H9 (cell line): ENCODE data around the gene IGFALS. TPM values are rescaled to one million over a fixed set of nuclear protein-coding genes. Genes with fewer than 3 reads are reported as not detected.
A peak's percentile ranks its signal among the peaks of the same experiment; 100 is the strongest.

Experiments used
- DNase-seq: peaks from one replicate; pipeline ENCODE4 v3.0.0-alpha.2; 2017
- H2AFZ ChIP-seq: one replicate; pipeline ENCODE4 v1.6.1; 2013; ENCODE audit warnings: mild to moderate bottlenecking, low read length, control low read depth, moderate library complexity
- H2AK5ac ChIP-seq: 2 replicates; pipeline ENCODE4 v1.6.1; 2013; ENCODE audit warnings: low read length, control low read depth, mixed read lengths; ENCODE audit not compliant: insufficient read length
- H2BK120ac ChIP-seq: one replicate; pipeline ENCODE4 v1.6.1; 2013; ENCODE audit warnings: low read depth, mild to moderate bottlenecking, low read length, control low read depth, inconsistent platforms; ENCODE audit not compliant: poor library complexity, severe bottlenecking
- H2BK12ac ChIP-seq: 2 replicates; pipeline ENCODE4 v1.6.1; 2013; ENCODE audit warnings: low read length, control low read depth, mixed read lengths, low read depth; ENCODE audit not compliant: insufficient read length
- H2BK15ac ChIP-seq: 2 replicates; pipeline ENCODE4 v1.6.1; 2013; ENCODE audit warnings: low read depth, low read length, control low read depth
- H2BK20ac ChIP-seq: one replicate; pipeline ENCODE4 v1.6.1; 2013; ENCODE audit warnings: low read depth, mild to moderate bottlenecking, low read length, control low read depth, inconsistent platforms; ENCODE audit not compliant: poor library complexity, severe bottlenecking
- H2BK5ac ChIP-seq: 2 replicates; pipeline ENCODE4 v1.6.1; 2013; ENCODE audit warnings: low read length, control low read depth, mixed read lengths; ENCODE audit not compliant: insufficient read length
- H3K14ac ChIP-seq: 2 replicates; pipeline ENCODE4 v1.6.1; 2013; ENCODE audit warnings: low read length, control low read depth; ENCODE audit not compliant: insufficient read depth
- H3K18ac ChIP-seq: 2 replicates; pipeline ENCODE4 v1.6.1; 2013; ENCODE audit warnings: low read depth, mild to moderate bottlenecking, mixed read lengths, low read length, control low read depth; ENCODE audit not compliant: insufficient read length
- H3K23ac ChIP-seq: 2 replicates; pipeline ENCODE4 v1.6.1; 2013; ENCODE audit warnings: low read length, control low read depth, mixed read lengths, low read depth; ENCODE audit not compliant: insufficient read length
- H3K23me2 ChIP-seq: 2 replicates; pipeline ENCODE4 v1.6.1; 2013; ENCODE audit warnings: low read depth, mild to moderate bottlenecking, mixed read lengths, low read length, control low read depth; ENCODE audit not compliant: insufficient read length, poor library complexity, severe bottlenecking
- H3K27ac ChIP-seq: 2 replicates; pipeline ENCODE4 v1.5.1; 2013; ENCODE audit warnings: low read length, control low read depth, mixed read lengths, low read depth; ENCODE audit not compliant: insufficient read length
- H3K27me3 ChIP-seq: 2 replicates; pipeline ENCODE4 v1.6.1; 2013; ENCODE audit warnings: low read length, control low read depth, inconsistent platforms; ENCODE audit not compliant: insufficient read depth
- H3K4ac ChIP-seq: 2 replicates; pipeline ENCODE4 v1.6.1; 2013; ENCODE audit warnings: low read depth, mild to moderate bottlenecking, control low read depth, inconsistent platforms, low read length, moderate library complexity
- H3K4me1 ChIP-seq: 2 replicates; pipeline ENCODE4 v1.6.1; 2013; ENCODE audit warnings: low read length, control low read depth, inconsistent platforms; ENCODE audit not compliant: insufficient read depth
- H3K4me2 ChIP-seq: 2 replicates; pipeline ENCODE4 v1.6.1; 2013; ENCODE audit warnings: low read length, control low read depth, mixed read lengths; ENCODE audit not compliant: insufficient read length, insufficient read depth
- H3K56ac ChIP-seq: 2 replicates; pipeline ENCODE4 v1.6.1; 2013; ENCODE audit warnings: low read depth, mild to moderate bottlenecking, mixed read lengths, low read length, control low read depth; ENCODE audit not compliant: insufficient read length
- H3K79me1 ChIP-seq: 2 replicates; pipeline ENCODE4 v1.6.1; 2013; ENCODE audit warnings: low read depth, mild to moderate bottlenecking, moderate library complexity, low read length, control low read depth, inconsistent platforms; ENCODE audit not compliant: insufficient read depth, poor library complexity, severe bottlenecking
- H3K79me2 ChIP-seq: 2 replicates; pipeline ENCODE4 v1.6.1; 2013; ENCODE audit warnings: low read length, control low read depth, inconsistent platforms; ENCODE audit not compliant: insufficient read depth
- H3K9ac ChIP-seq: 2 replicates; pipeline ENCODE4 v1.6.1; 2013; ENCODE audit warnings: low read length, control low read depth, mixed read lengths; ENCODE audit not compliant: insufficient read length; ENCODE audit errors: extremely low read depth
- H3K9me3 ChIP-seq: one replicate; pipeline ENCODE4 v1.6.1; 2013; ENCODE audit warnings: low read depth, low read length, inconsistent platforms; ENCODE audit not compliant: control insufficient read depth
- H3T11ph ChIP-seq: one replicate; pipeline ENCODE4 v1.6.1; 2013; ENCODE audit warnings: mild to moderate bottlenecking, low read length, control low read depth, inconsistent platforms
- H4K20me1 ChIP-seq: one replicate; pipeline ENCODE4 v1.6.1; 2013; ENCODE audit not compliant: control insufficient read depth, insufficient read length, insufficient read depth
- H4K5ac ChIP-seq: 2 replicates; pipeline ENCODE4 v1.6.1; 2013; ENCODE audit warnings: low read depth, mild to moderate bottlenecking, mixed read lengths, low read length, control low read depth; ENCODE audit not compliant: insufficient read length
- H4K8ac ChIP-seq: replicated peaks from 2 replicates; pipeline ENCODE4 v1.6.1; 2013; ENCODE audit warnings: low read length, control low read depth, mixed read lengths, low read depth; ENCODE audit not compliant: insufficient read length
- H4K91ac ChIP-seq: 2 replicates; pipeline ENCODE4 v1.6.1; 2013; ENCODE audit warnings: low read depth, mild to moderate bottlenecking, moderate library complexity, mixed read lengths, low read length, control low read depth; ENCODE audit not compliant: insufficient read length
- H3K27ac Mint-ChIP-seq, 3 experiments: 2 replicates in 2 of 3; 3 replicates in 1 of 3; pipeline ENCODE4 v1.8.0; 2020 to 2021; ENCODE audit warnings: mixed read lengths in 3 of 3, mild to moderate bottlenecking in 1 of 3, moderate library complexity in 1 of 3
- H3K27me3 Mint-ChIP-seq: 2 replicates; pipeline ENCODE4 v1.8.0; 2021; ENCODE audit warnings: low read depth, mild to moderate bottlenecking, moderate library complexity, mixed read lengths
- H3K36me3 Mint-ChIP-seq, 3 experiments: 2 replicates in 2 of 3; 3 replicates in 1 of 3; pipeline ENCODE4 v1.8.0; 2020 to 2021; ENCODE audit warnings: low read depth in 3 of 3, mixed read lengths in 3 of 3; ENCODE audit not compliant: insufficient read depth in 1 of 3
- H3K4me1 Mint-ChIP-seq, 2 experiments: 2 replicates each; pipeline ENCODE4 v1.8.0; 2020; ENCODE audit warnings: mixed read lengths in 2 of 2
- H3K4me3 Mint-ChIP-seq, 2 experiments: 2 replicates in 1 of 2; 3 replicates in 1 of 2; pipeline ENCODE4 v1.8.0; 2020 to 2021; ENCODE audit warnings: mild to moderate bottlenecking in 2 of 2, mixed read lengths in 2 of 2, moderate library complexity in 1 of 2
- H3K9me3 Mint-ChIP-seq, 2 experiments: 2 replicates in 1 of 2; 3 replicates in 1 of 2; pipeline ENCODE4 v1.8.0; 2020; ENCODE audit warnings: mild to moderate bottlenecking in 2 of 2, mixed read lengths in 2 of 2, moderate library complexity in 1 of 2
- CTCF ChIP-seq: fragments of 200-600 bp; sonication (generic); conservative IDR thresholded peaks from 3 replicates; pipeline ENCODE4 v1.8.0; 2021; ENCODE audit warnings: antibody characterized with exemption, mild to moderate bottlenecking
- WGBS: extraction: QIAGEN DNeasy Blood & Tissue Kit; methylation state at CpG from one replicate; pipeline ENCODE4 v1.1.7; 2013; ENCODE audit warnings: missing lambda C conversion rate, low lambda C conversion rate, mixed read lengths; ENCODE audit not compliant: insufficient read length; ENCODE audit errors: extremely low coverage; 5-methylcytosine and 5-hydroxymethylcytosine counted together
- total RNA-seq: library from RNA; stranded (reverse); gene quantifications from 2 replicates; pipeline ENCODE4 v1.2.1, GENCODE V29; 2021

Gene IGFALS
- total RNA-seq, 1 experiment from 2014 or later = not detected

- Mint-ChIP-seq H3K4me3 (peak overlapping the region; percentile 63 to 91; a peak in 4 of 5 replicates), H3K4me1 (peaks cover 7 to 13% of the 10 kb centered on the region in 2 experiments), H3K9me3 (no peaks in the 10 kb centered on the region), H3K27ac (no peak overlapping the region), H3K36me3 (peaks cover 0 to 38% (median 8%) of the 10 kb centered on the region in 3 experiments; a peak in 4 of 7 replicates), H3K27me3 (peaks cover 2% of the 10 kb centered on the region; the same call in 1 of the 2 replicates)
- Histone ChIP-seq H3K9me3 (no peaks in the 10 kb centered on the region), H3K9ac (no peak overlapping the region), H3K56ac (no peak overlapping the region), H2BK20ac (no peak overlapping the region), H2AFZ (no peak overlapping the region), H2BK12ac (no peak overlapping the region), H3K23ac (no peak overlapping the region), H2BK5ac (no peak overlapping the region), H3K4me2 (no peak overlapping the region), H3K14ac (no peak overlapping the region), H4K8ac (no peak overlapping the region), H3K27ac (no peak overlapping the region), H3K4me1 (no peaks in the 10 kb centered on the region; the same call in 1 of the 2 replicates), H3K79me2 (peaks cover 5% of the 10 kb centered on the region; the same call in 1 of the 2 replicates), H3K18ac (no peak overlapping the region), H3K4ac (no peak overlapping the region), H2BK120ac (no peak overlapping the region), H3K79me1 (no peaks in the 10 kb centered on the region), H4K20me1 (no peaks in the 10 kb centered on the region), H3T11ph (no peak overlapping the region), H4K5ac (no peak overlapping the region), H4K91ac (no peak overlapping the region), H2AK5ac (no peak overlapping the region), H3K27me3 (no peaks in the 10 kb centered on the region), H2BK15ac (no peak overlapping the region), H3K23me2 (peaks cover 5% of the 10 kb centered on the region)
- no peak for DNase-seq
- WGBS = no CpG with 5 or more reads among the region's 27 CpGs
- no peak for TF ChIP-seq CTCF
Measured at GRCh38 chr16:1779741-1780676, 13.5 kb downstream of the IGFALS start.
